K562 (cell line): Measurements from ENCODE around the gene POLRMT. TPM values are rescaled to one million over a fixed set of nuclear protein-coding genes. Genes with fewer than 3 reads are reported as not detected.

ENCODE experiments used
- ATAC-seq: fragments of 200-7000 bp; cut with Tn5 transposase; 3 replicates; pipeline ENCODE4 v1.9.1; 2020; ENCODE audit warnings: moderate library complexity
- BruUV-seq: library from RNA; stranded (reverse); fragments of 400-500 nt; replicated peaks from 2 replicates; lab custom pipeline; 2021; lab: Mats Ljungman, UMichigan
- CTCF ChIA-PET: fragments of 300-600 bp; formaldehyde crosslinking; extraction: SDS; loops from one replicate; lab custom pipeline; 2021; ENCODE audit warnings: low intra/inter-chr PET ratio; lab: Yijun Ruan, JAX
- POLR2A ChIA-PET: fragments of 300-600, 350-650 bp; sonication (Branson Sonifier 250); formaldehyde crosslinking; extraction: SDS; loops from one replicate; lab custom pipeline; 2021; ENCODE audit warnings: antibody characterized with exemption, inconsistent platforms; lab: Yijun Ruan, JAX
- DNase-seq, 4 experiments: peaks; one replicate each; pipeline versions ENCODE4 v3.0.0 to v3.0.0-alpha.2; 2011 to 2018; ENCODE audit warnings: low spot score in 3 of 4, mixed read lengths in 3 of 4; ENCODE audit errors: extremely low read depth in 1 of 4
- FAIRE-seq: peaks from 2 replicates; lab custom pipeline; 2011; peaks lifted over from hg19 to GRCh38; lab: Jason Lieb, UNC
- H2AFZ ChIP-seq: 2 replicates; pipeline ENCODE4 v1.6.0; 2011; ENCODE audit warnings: low read depth, low read length, control low read depth, inconsistent platforms
- H3K27ac ChIP-seq: fragments of 200-600 bp; 3 replicates; pipeline ENCODE4 v1.8.0; 2011; ENCODE audit warnings: low read depth, mild to moderate bottlenecking, control low read depth, inconsistent platforms, low read length, moderate library complexity, mixed read lengths; ENCODE audit errors: extremely low read depth
- H3K27me3 ChIP-seq, 2 experiments: fragments of 300-600 bp in 1 of 2; 2 replicates in 1 of 2; 3 replicates in 1 of 2; pipeline versions ENCODE4 v1.6.0 to v1.8.0; 2011; ENCODE audit warnings: inconsistent platforms in 2 of 2, low read length in 2 of 2, mild to moderate bottlenecking in 1 of 2, mixed read lengths in 1 of 2, moderate library complexity in 1 of 2; ENCODE audit not compliant: control insufficient read depth in 2 of 2, insufficient read depth in 2 of 2
- H3K36me3 ChIP-seq: fragments of 300-600 bp; 3 replicates; pipeline ENCODE4 v1.8.0; 2011; ENCODE audit warnings: mild to moderate bottlenecking, low read length, inconsistent platforms; ENCODE audit not compliant: control insufficient read depth, insufficient read depth
- H3K4me1 ChIP-seq, 2 experiments: fragments of 200-600 bp in 1 of 2; replicated peaks in 1 of 2; 2 replicates in 1 of 2; 3 replicates in 1 of 2; pipeline versions ENCODE4 v1.5.1 to v1.8.0; 2011; ENCODE audit warnings: inconsistent platforms in 2 of 2, low read length in 2 of 2, mild to moderate bottlenecking in 1 of 2, mixed read lengths in 1 of 2, moderate library complexity in 1 of 2; ENCODE audit not compliant: control insufficient read depth in 2 of 2, insufficient read depth in 2 of 2
- H3K4me2 ChIP-seq: 2 replicates; pipeline ENCODE4 v1.6.1; 2011; ENCODE audit warnings: low read length, control low read depth, inconsistent platforms, mixed read lengths; ENCODE audit not compliant: insufficient read depth
- H3K4me3 ChIP-seq: fragments of 200-600 bp; sonication (generic), shearing (Covaris generic); 2 replicates; pipeline ENCODE4 v1.5.1; 2016; ENCODE audit warnings: control low read depth, inconsistent platforms
- H3K79me2 ChIP-seq: fragments of 200-600 bp; 3 replicates; pipeline ENCODE4 v1.8.0; 2011; ENCODE audit warnings: low read length, inconsistent platforms; ENCODE audit not compliant: control insufficient read depth, insufficient read depth
- H3K9ac ChIP-seq, 2 experiments: 2 replicates each; pipeline versions ENCODE4 v1.6.0 to v1.6.1; 2011; ENCODE audit warnings: low read depth in 2 of 2, low read length in 2 of 2, control low read depth in 1 of 2, inconsistent platforms in 1 of 2, mild to moderate bottlenecking in 1 of 2, mixed read lengths in 1 of 2; ENCODE audit not compliant: insufficient read depth in 1 of 2
- H3K9me1 ChIP-seq: one replicate; pipeline ENCODE4 v1.6.0; 2011; ENCODE audit warnings: inconsistent platforms, mild to moderate bottlenecking, low read length, moderate library complexity; ENCODE audit not compliant: control insufficient read depth, insufficient read depth
- H3K9me3 ChIP-seq: replicated peaks from 2 replicates; pipeline ENCODE4 v1.5.1; 2011; ENCODE audit warnings: low read depth, low read length, inconsistent platforms; ENCODE audit not compliant: control insufficient read depth, insufficient read depth
- H4K20me1 ChIP-seq: replicated peaks from 2 replicates; pipeline ENCODE4 v1.6.1; 2011; ENCODE audit warnings: low read length, inconsistent platforms, mixed read lengths; ENCODE audit not compliant: control insufficient read depth, insufficient read depth
- CBX2 ChIP-seq: fragments of 200-600 bp; sonication (generic); IDR thresholded peaks from one replicate; pipeline ENCODE4 v1.6.1; 2012; ENCODE audit warnings: mild to moderate bottlenecking, low read length, inconsistent platforms; ENCODE audit not compliant: insufficient read depth, poor library complexity, severe bottlenecking
- CREM ChIP-seq: IDR thresholded peaks from 2 replicates; pipeline ENCODE4 v1.6.1; 2014; ENCODE audit warnings: antibody characterized with exemption, low read depth
- HNRNPUL1 ChIP-seq: fragments of 200-400 bp; formaldehyde crosslinking; IDR thresholded peaks from 2 replicates; pipeline ENCODE4 v1.6.1; 2017; ENCODE audit warnings: low read length
- KAT2B ChIP-seq: IDR thresholded peaks from one replicate; pipeline ENCODE4 v1.6.1; 2012; ENCODE audit warnings: low read depth, mild to moderate bottlenecking, control low read depth, inconsistent platforms, low read length, moderate library complexity
- MAX ChIP-seq: sonication (generic); formaldehyde crosslinking; IDR thresholded peaks from 2 replicates; pipeline ENCODE4 v1.9.0; 2022; ENCODE audit warnings: mild to moderate bottlenecking, missing genetic modification reagents
- NCOA2 ChIP-seq, 2 experiments: fragments of 450-650 bp; IDR thresholded peaks; 2 replicates each; pipeline ENCODE4 v1.6.1; 2018; ENCODE audit warnings: mild to moderate bottlenecking in 2 of 2, moderate library complexity in 1 of 2; ENCODE audit not compliant: partially characterized antibody in 2 of 2
- NONO ChIP-seq, 2 experiments: fragments of 200-400 bp in 1 of 2; fragments of 450-650 bp in 1 of 2; formaldehyde crosslinking in 1 of 2; IDR thresholded peaks; 2 replicates each; pipeline ENCODE4 v1.6.1; 2017; ENCODE audit warnings: low read depth in 2 of 2, mild to moderate bottlenecking in 2 of 2, moderate library complexity in 2 of 2, low read length in 1 of 2
- SRSF7 ChIP-seq: fragments of 200-400 bp; formaldehyde crosslinking; optimal IDR thresholded peaks from 2 replicates; pipeline ENCODE3; 2017; ENCODE audit warnings: mild to moderate bottlenecking, low read depth, low read length
- STAT6 ChIP-seq: sonication (generic); formaldehyde crosslinking; IDR thresholded peaks from 2 replicates; pipeline ENCODE4 v1.8.1; 2023; ENCODE audit warnings: mild to moderate bottlenecking, missing genetic modification reagents
- ZNF146 ChIP-seq: IDR thresholded peaks from one replicate; pipeline ENCODE4 v1.6.1; 2018; ENCODE audit warnings: missing compliant biosample characterization; ENCODE audit not compliant: unreplicated experiment
- WGBS: fragments of 100-300 bp; shearing (Covaris generic); methylation state at CpG from one replicate; pipeline ENCODE4 v1.1.6; 2016; ENCODE audit warnings: low coverage, mixed read lengths; ENCODE audit not compliant: insufficient coverage; ENCODE audit errors: missing lambda C conversion rate; 5-methylcytosine and 5-hydroxymethylcytosine counted together
- in situ Hi-C: fragments of 300-500 bp; cut with MboI; formaldehyde crosslinking; loops from 4 replicates; pipeline ENCODE4 v1.15.0; 2018; ENCODE audit warnings: inconsistent platforms, mixed read lengths
- intact Hi-C: fragments of 100-400 bp; cut with micrococcal nuclease; formaldehyde crosslinking; loops from 2 replicates; pipeline ENCODE4 v1.14.2; 2022
- polyA plus RNA-seq, 8 experiments: library from polyadenylated mRNA; depleted of rRNA in 4 of 8; stranded (reverse) in 5 of 8; unstranded in 3 of 8; fragments of >200 nt; fragmentation: Nextera tagmentation in 2 of 8; fragmentation: Illumina TruSeq in 1 of 8; extraction: Ambion mirVana in 2 of 8; extraction: Trizol in 1 of 8; gene quantifications; 2 replicates each; pipeline versions ENCODE4 v1.2.1 to v1.2.3, GENCODE V29; 2011 to 2014; ENCODE audit warnings: inconsistent platforms in 1 of 8, missing spikeins in 1 of 8
- total RNA-seq, 7 experiments: library from RNA; depleted of rRNA in 6 of 7; stranded (reverse); fragments of >200 nt in 6 of 7; fragmentation: Illumina TruSeq in 2 of 7; extraction: Trizol in 2 of 7; gene quantifications; 2 replicates each; pipeline versions ENCODE4 v1.2.1 to v1.2.3, GENCODE V29; 2011 to 2021; ENCODE audit warnings: low replicate concordance in 1 of 7
- TF ChIP-seq, protein P1 (sequence below): sonication (generic); formaldehyde crosslinking; IDR thresholded peaks from 2 replicates; pipeline ENCODE4 v1.8.0; 2023; ENCODE audit warnings: mild to moderate bottlenecking, missing genetic modification reagents

The POLRMT gene
- total and polyA plus RNA-seq, 9 of the 15 experiments (the other 6 are each of a cell fraction or from before 2014, with no cell fraction given), result 30.3 to 144 (median 68.0) TPM

- no peak overlapping the region for H3K27ac ChIP-seq
- no peak overlapping the region for H3K9ac ChIP-seq
- in situ Hi-C loops (no loop called here), intact Hi-C loops (no loop called here)
- H3K4me3 ChIP-seq, result no peak overlapping the region
- no peaks in the 10 kb centered on the region; the same call in 1 of the 2 replicates for H3K9me3 ChIP-seq
- ChIA-PET CTCF (no interaction called here), POLR2A (no interaction called here)
- TF ChIP-seq NONO (IDR thresholded peaks at IDR 0.05; ENCODE audit: low read depth in 2 of 2, low read length in 1 of 2), result no peak
- TF ChIP-seq NCOA2 (IDR thresholded peaks at IDR 0.05; ENCODE audit: partially characterized antibody in 2 of 2), result no peak
- TF ChIP-seq STAT6 (CRISPR knock-in tag), result no peak
- TF ChIP-seq CBX2, result no peak
- no peak for TF ChIP-seq KAT2B
- no peak for TF ChIP-seq SRSF7
- TF ChIP-seq, protein P1, sequence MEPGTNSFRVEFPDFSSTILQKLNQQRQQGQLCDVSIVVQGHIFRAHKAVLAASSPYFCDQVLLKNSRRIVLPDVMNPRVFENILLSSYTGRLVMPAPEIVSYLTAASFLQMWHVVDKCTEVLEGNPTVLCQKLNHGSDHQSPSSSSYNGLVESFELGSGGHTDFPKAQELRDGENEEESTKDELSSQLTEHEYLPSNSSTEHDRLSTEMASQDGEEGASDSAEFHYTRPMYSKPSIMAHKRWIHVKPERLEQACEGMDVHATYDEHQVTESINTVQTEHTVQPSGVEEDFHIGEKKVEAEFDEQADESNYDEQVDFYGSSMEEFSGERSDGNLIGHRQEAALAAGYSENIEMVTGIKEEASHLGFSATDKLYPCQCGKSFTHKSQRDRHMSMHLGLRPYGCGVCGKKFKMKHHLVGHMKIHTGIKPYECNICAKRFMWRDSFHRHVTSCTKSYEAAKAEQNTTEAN (CRISPR knock-in tag), result no peak
- no peak for TF ChIP-seq CREM
- no peak for TF ChIP-seq ZNF146 (CRISPR knock-in tag)
- no peak for TF ChIP-seq HNRNPUL1
- TF ChIP-seq MAX (CRISPR knock-in tag), result no peak
- no peaks in the 10 kb centered on the region for H3K9me1 ChIP-seq
- FAIRE-seq (no peak), ATAC-seq (no peak), DNase-seq (no peak)
- no peak overlapping the region for H3K4me2 ChIP-seq
- H4K20me1 ChIP-seq, result no peaks in the 10 kb centered on the region
- H3K36me3 ChIP-seq, result peaks cover 79% of the 10 kb centered on the region; the same call in 2 of the 3 replicates
- peaks cover 0 to 14% of the 10 kb centered on the region in 2 experiments; a peak in 1 of 5 replicates for H3K4me1 ChIP-seq
- H3K27me3 ChIP-seq, result no peaks in the 10 kb centered on the region
- WGBS, result 98% methylated on average over 18 of the region's 37 CpGs
- BruUV-seq, result no TSS peak
- no peak overlapping the region for H2AFZ ChIP-seq
- 0 out of 3 replicates have a peak, but pooled peaks cover 2% of the 10 kb centered on the region for H3K79me2 ChIP-seq
Measured at GRCh38 chr19:622666-623065, 10.7 kb downstream of the POLRMT start.
